Skeletal muscle cell (primary cell): ENCODE data around the gene ALMS1.
A peak's percentile ranks its signal among the peaks of the same experiment; 100 is the strongest.
"Not testable (repeated sequence)": the region's sequence is repeated elsewhere in the genome, so short reads cannot be mapped to it uniquely, and the experiment has no call there.

ENCODE experiments used
- DNase-seq: peaks from one replicate; pipeline ENCODE4 v3.0.0-alpha.2; 2010; ENCODE audit warnings: low read depth
- H3K4me3 ChIP-seq: 2 replicates; pipeline ENCODE4 v1.5.1; 2011; ENCODE audit warnings: low read depth, mild to moderate bottlenecking, control low read depth, low read length, moderate library complexity

ALMS1 gene

GRCh38 chr2:73385504-73386341, at the start of gene ALMS1:
Gene ALMS1 (plus strand): TSS chr2:73385836. CDS start chr2:73385869, 33 bp downstream.
- H3K4me3 ChIP-seq: peak within 1 kb of the TSS; percentile 92
- peak; percentile 64 for DNase-seq

GRCh38 chr2:73337828-73338227, 47.8 kb upstream of the ALMS1 start:
- no peak overlapping the region for H3K4me3 ChIP-seq
- no peak for DNase-seq

GRCh38 chr2:73339201-73339600, 46.4 kb upstream of the ALMS1 start:
- DNase-seq: no peak
- no peak overlapping the region for H3K4me3 ChIP-seq

- DNase-seq: no peak
- H3K4me3 ChIP-seq: no peak overlapping the region
Observed at GRCh38 chr2:73341039-73341438, 44.6 kb upstream of the ALMS1 start.

- no peak for DNase-seq
- no peak overlapping the region for H3K4me3 ChIP-seq
Observed at GRCh38 chr2:73343992-73344391, 41.6 kb upstream of the ALMS1 start.

GRCh38 chr2:73344747-73345146, 40.9 kb upstream of the ALMS1 start:
- H3K4me3 ChIP-seq: not testable (repeated sequence)

GRCh38 chr2:73350035-73350691, 35.5 kb upstream of the ALMS1 start:
- no peak overlapping the region for H3K4me3 ChIP-seq
- DNase-seq: no peak

More at GRCh38 chr2:73344747-73345146, 40.9 kb upstream of the ALMS1 start:
- DNase-seq: not testable (repeated sequence)

GRCh38 chr2:73356097-73356496, 29.5 kb upstream of the ALMS1 start:
- no peak for DNase-seq
- H3K4me3 ChIP-seq: no peak overlapping the region

GRCh38 chr2:73359915-73360697, 25.5 kb upstream of the ALMS1 start:
- no peak for DNase-seq

GRCh38 chr2:73366060-73366459, 19.6 kb upstream of the ALMS1 start:
- H3K4me3 ChIP-seq: no peak overlapping the region
- no peak for DNase-seq

More at GRCh38 chr2:73359915-73360697, 25.5 kb upstream of the ALMS1 start:
- no peak overlapping the region for H3K4me3 ChIP-seq

GRCh38 chr2:73368781-73369180, 16.9 kb upstream of the ALMS1 start:
- no peak overlapping the region for H3K4me3 ChIP-seq
- no peak for DNase-seq

GRCh38 chr2:73370348-73370747, 15.3 kb upstream of the ALMS1 start:
- no peak overlapping the region for H3K4me3 ChIP-seq
- no peak for DNase-seq

GRCh38 chr2:73373344-73373743, 12.3 kb upstream of the ALMS1 start:
- no peak overlapping the region for H3K4me3 ChIP-seq
- DNase-seq: no peak

- H3K4me3 ChIP-seq: no peak overlapping the region
- no peak for DNase-seq
Observed at GRCh38 chr2:73374269-73374668, 11.4 kb upstream of the ALMS1 start.

GRCh38 chr2:73376681-73377080, 9.0 kb upstream of the ALMS1 start:
- no peak overlapping the region for H3K4me3 ChIP-seq
- DNase-seq: no peak

GRCh38 chr2:73383036-73383435, 2.6 kb upstream of the ALMS1 start:
- DNase-seq: no peak
- no peak overlapping the region for H3K4me3 ChIP-seq

- peak overlapping the region; percentile 92 for H3K4me3 ChIP-seq
Observed at GRCh38 chr2:73385123-73385503, 523 bp upstream of the ALMS1 start.

GRCh38 chr2:73386342-73386868, 769 bp downstream of the ALMS1 start:
- DNase-seq: no peak
- peak overlapping the region; percentile 92 for H3K4me3 ChIP-seq

More at GRCh38 chr2:73385123-73385503, 523 bp upstream of the ALMS1 start:
- no peak for DNase-seq

- peak overlapping the region; percentile 92 for H3K4me3 ChIP-seq
- no peak for DNase-seq
Observed at GRCh38 chr2:73386894-73387636, 1.4 kb downstream of the ALMS1 start.
